Sigmoid colon (tissue), 7 donors: ENCODE measurements around the gene TEX36. TPM values are rescaled to one million over a fixed set of nuclear protein-coding genes. Genes with fewer than 3 reads are reported as not detected.

Source experiments
- DNase-seq: peaks from one replicate; pipeline ENCODE4 v3.0.0-alpha.2; 2019
- H3K27ac ChIP-seq, 4 donors: fragments of 200-600 bp; sonication (generic); one replicate each; pipeline ENCODE4 v1.5.1; 2016 to 2019; ENCODE audit warnings: mild to moderate bottlenecking in 1 of 4
- H3K27me3 ChIP-seq, 3 donors: fragments of 200-600 bp; sonication (generic); one replicate each; pipeline ENCODE4 v1.5.1; 2019; ENCODE audit warnings: mild to moderate bottlenecking in 1 of 3
- H3K36me3 ChIP-seq, 4 donors: fragments of 200-600 bp; sonication (generic); one replicate each; pipeline ENCODE4 v1.5.1; 2016 to 2019
- H3K4me1 ChIP-seq, 4 donors: fragments of 200-600 bp; sonication (generic); one replicate each; pipeline ENCODE4 v1.5.1; 2017 to 2019
- H3K4me3 ChIP-seq, 4 donors: fragments of 200-600 bp; sonication (generic); one replicate each; pipeline ENCODE4 v1.5.1; 2017 to 2019; ENCODE audit warnings: mild to moderate bottlenecking in 2 of 4, moderate library complexity in 1 of 4
- H3K9me3 ChIP-seq, 4 donors: fragments of 200-600 bp in 3 of 4; sonication (generic) in 3 of 4; one replicate each; pipeline versions ENCODE4 v1.5.1 to v1.6.1; 2013 to 2019
- CTCF ChIP-seq, 4 experiments: fragments of 450-650 bp in 3 of 4; fragments of 200-600 bp in 1 of 4; IDR thresholded peaks; one replicate each; pipeline ENCODE4 v1.5.1; 2016 to 2019; ENCODE audit warnings: antibody characterized with exemption in 4 of 4, mild to moderate bottlenecking in 3 of 4, moderate library complexity in 2 of 4
- EP300 ChIP-seq, 4 donors: sonication (generic); formaldehyde crosslinking; IDR thresholded peaks; one replicate each; pipeline ENCODE4 v1.6.1; 2017; ENCODE audit warnings: antibody characterized with exemption in 4 of 4
- POLR2A ChIP-seq, 2 donors: fragments of 450-650 bp; IDR thresholded peaks; one replicate each; pipeline ENCODE4 v1.6.1; 2016; ENCODE audit warnings: antibody characterized with exemption in 2 of 2, mild to moderate bottlenecking in 2 of 2, moderate library complexity in 2 of 2
- POLR2AphosphoS5 ChIP-seq, 4 donors: sonication (generic); formaldehyde crosslinking; IDR thresholded peaks; one replicate each; pipeline ENCODE4 v1.6.1; 2017; ENCODE audit warnings: antibody characterized with exemption in 4 of 4
- WGBS, 2 donors: extraction: QIAGEN DNeasy Blood & Tissue Kit; methylation state at CpG; one replicate each; pipeline ENCODE4 v1.1.7; 2013; 5-methylcytosine and 5-hydroxymethylcytosine counted together
- intact Hi-C: fragments of 100-400 bp; cut with DNase I; formaldehyde crosslinking; loops from one replicate; pipeline ENCODE4 v1.15.1; 2023
- polyA plus RNA-seq, 3 donors: library from polyadenylated mRNA; stranded (reverse); fragments of 200-250 nt; gene quantifications; one replicate each; pipeline ENCODE4 v1.2.3, GENCODE V29; 2013
- total RNA-seq, 4 donors: library from RNA; depleted of rRNA; stranded (reverse); fragments of >200 nt; gene quantifications; one replicate each; pipeline ENCODE4 v1.1.0, GENCODE V29; 2016
- donor health status: healthy with polysubstance abuse.
- donor health status: Bipolar disorder and iron deficiency.
- donor health status: healthy.

Gene TEX36
- total and polyA plus RNA-seq, 7 donors: not detected

- 56 to 74% methylated on average over 12 of the region's 12 CpGs for WGBS, 2 donors
- Histone ChIP-seq H3K36me3 (no peaks in the 10 kb centered on the region), H3K4me3 (peak overlapping the region in 1 of 4 donors; percentile 1), H3K9me3 (no peaks in the 10 kb centered on the region), H3K27ac (peak overlapping the region in 2 of 4 donors; percentile 9 to 28), H3K4me1 (peaks cover 0 to 29% (median 25%) of the 10 kb centered on the region in 4 donors), H3K27me3 (no peaks in the 10 kb centered on the region)
- no peak for TF ChIP-seq POLR2AphosphoS5 (IDR thresholded peaks at IDR 0.05)
- TF ChIP-seq POLR2A (IDR thresholded peaks at IDR 0.05): no peak
- no peak for TF ChIP-seq CTCF (IDR thresholded peaks at IDR 0.05)
- TF ChIP-seq EP300 (IDR thresholded peaks at IDR 0.05): no peak
- intact Hi-C loops: loop anchor here (10.0 kb wide), 1 partner anchor 665 kb away; no protein-coding TSS in a partner anchor
- DNase-seq: no peak
Measured at GRCh38 chr10:125709553-125710474, 26.9 kb upstream of the TEX36 start.

GRCh38 chr10:125708971-125709503, 26.1 kb upstream of the TEX36 start:
- no peaks in the 10 kb centered on the region for H3K27me3 ChIP-seq
- no peak for TF ChIP-seq POLR2A (IDR thresholded peaks at IDR 0.05)
- TF ChIP-seq POLR2AphosphoS5 (IDR thresholded peaks at IDR 0.05): no peak
- TF ChIP-seq EP300 (IDR thresholded peaks at IDR 0.05): no peak
- no peak for TF ChIP-seq CTCF (IDR thresholded peaks at IDR 0.05)
- H3K4me3 ChIP-seq: no peak overlapping the region
- intact Hi-C loops: no loop called here
- no peak for DNase-seq
- H3K36me3 ChIP-seq: no peaks in the 10 kb centered on the region
- no peak overlapping the region for H3K27ac ChIP-seq
- peaks cover 0 to 29% (median 25%) of the 10 kb centered on the region in 4 donors for H3K4me1 ChIP-seq
- H3K9me3 ChIP-seq: no peaks in the 10 kb centered on the region
- WGBS, 2 donors: 74 to 84% methylated on average over 5 of the region's 5 CpGs

- DNase-seq: no peak
- WGBS, 2 donors: 39 to 67% methylated on average over 6 of the region's 6 CpGs
- Histone ChIP-seq H3K4me1 (peaks cover 0 to 29% (median 25%) of the 10 kb centered on the region in 4 donors), H3K9me3 (no peaks in the 10 kb centered on the region), H3K4me3 (no peak overlapping the region), H3K27me3 (no peaks in the 10 kb centered on the region), H3K27ac (peak overlapping the region in 3 of 4 donors; percentile 5 to 25 (median 19)), H3K36me3 (no peaks in the 10 kb centered on the region)
- intact Hi-C loops: no loop called here
- TF ChIP-seq POLR2AphosphoS5 (IDR thresholded peaks at IDR 0.05) (peak in 1 of 4 donors; percentile 34), CTCF (IDR thresholded peaks at IDR 0.05) (no peak)
Measured at GRCh38 chr10:125707541-125708468, 24.8 kb upstream of the TEX36 start.

- DNase-seq: no peak
- H3K4me3 ChIP-seq: no peak overlapping the region
- WGBS, 2 donors: 56 to 63% methylated on average over 3 of the region's 3 CpGs
- no peaks in the 10 kb centered on the region for H3K4me1 ChIP-seq
- intact Hi-C loops: no loop called here
- H3K36me3 ChIP-seq: no peaks in the 10 kb centered on the region
- no peaks in the 10 kb centered on the region for H3K9me3 ChIP-seq
- H3K27ac ChIP-seq: no peak overlapping the region
- TF ChIP-seq POLR2AphosphoS5 (IDR thresholded peaks at IDR 0.05) (no peak), CTCF (IDR thresholded peaks at IDR 0.05) (no peak), EP300 (IDR thresholded peaks at IDR 0.05) (no peak), POLR2A (IDR thresholded peaks at IDR 0.05) (no peak)
- no peaks in the 10 kb centered on the region for H3K27me3 ChIP-seq
Measured at GRCh38 chr10:125700355-125700911, 17.5 kb upstream of the TEX36 start.
